K562 (cell line): ENCODE data around the gene TRAF7.

Experiments used
- DIDO1 ChIP-seq: fragments of 450-650 bp; IDR thresholded peaks from 2 replicates; pipeline ENCODE4 v1.6.1; 2016; ENCODE audit warnings: low read depth, missing biosample characterization, missing genetic modification characterization
- ESRRA ChIP-seq: fragments of 450-650 bp; IDR thresholded peaks from 2 replicates; pipeline ENCODE4 v1.6.1; 2014; ENCODE audit warnings: low read depth, mild to moderate bottlenecking, moderate library complexity, borderline replicate concordance
- HBP1 ChIP-seq: fragments of 450-650 bp; formaldehyde crosslinking; IDR thresholded peaks from 2 replicates; pipeline ENCODE4 v1.4.0; 2022; ENCODE audit warnings: missing genetic modification characterization
- HNRNPH1 ChIP-seq: fragments of 200-400 bp; formaldehyde crosslinking; optimal IDR thresholded peaks from 2 replicates; pipeline ENCODE3; 2017; ENCODE audit warnings: low read depth, mild to moderate bottlenecking, low read length, moderate library complexity
- MEF2D ChIP-seq: conservative IDR thresholded peaks from 2 replicates; pipeline ENCODE4 v1.6.1; 2016; ENCODE audit warnings: low read depth, missing genetic modification characterization, missing compliant biosample characterization
- MEIS2 ChIP-seq: fragments of 450-650 bp; IDR thresholded peaks from 2 replicates; pipeline ENCODE4 v1.6.1; 2014; ENCODE audit warnings: mild to moderate bottlenecking; ENCODE audit not compliant: partially characterized antibody
- PHF8 ChIP-seq: fragments of 200-600 bp; sonication (generic); IDR thresholded peaks from 2 replicates; pipeline ENCODE4 v1.6.1; 2012; ENCODE audit warnings: mixed run types, mild to moderate bottlenecking, inconsistent platforms, low read length, moderate library complexity, borderline replicate concordance
- SMARCA4 ChIP-seq: fragments of 450-650 bp; IDR thresholded peaks from 2 replicates; pipeline ENCODE4 v1.6.1; 2016
- ZFX ChIP-seq: sonication (generic); formaldehyde crosslinking; IDR thresholded peaks from 2 replicates; pipeline ENCODE4 v1.8.0; 2022; ENCODE audit warnings: mild to moderate bottlenecking, missing genetic modification reagents, moderate library complexity
- TF ChIP-seq, protein P1 (sequence below): fragments of 450-650 bp; IDR thresholded peaks from 2 replicates; pipeline ENCODE4 v1.6.1; 2017; ENCODE audit warnings: antibody characterized with exemption, mild to moderate bottlenecking
- TF ChIP-seq, protein P2 (sequence below): sonication (generic); formaldehyde crosslinking; IDR thresholded peaks from 2 replicates; pipeline ENCODE4 v1.9.0; 2022; ENCODE audit warnings: mild to moderate bottlenecking, missing genetic modification reagents
- TF ChIP-seq, protein P3 (sequence below), 3 experiments: IDR thresholded peaks in 2 of 3; conservative IDR thresholded peaks in 1 of 3; 2 replicates each; pipeline ENCODE4 v1.5.1; 2011 to 2012; ENCODE audit warnings: low read length in 3 of 3, mild to moderate bottlenecking in 3 of 3, control low read depth in 2 of 3, improper control_type of control experiment in 1 of 3, inconsistent platforms in 1 of 3, low read depth in 1 of 3, mixed read lengths in 1 of 3, moderate library complexity in 1 of 3; ENCODE audit not compliant: insufficient read depth in 2 of 3

DNA sequence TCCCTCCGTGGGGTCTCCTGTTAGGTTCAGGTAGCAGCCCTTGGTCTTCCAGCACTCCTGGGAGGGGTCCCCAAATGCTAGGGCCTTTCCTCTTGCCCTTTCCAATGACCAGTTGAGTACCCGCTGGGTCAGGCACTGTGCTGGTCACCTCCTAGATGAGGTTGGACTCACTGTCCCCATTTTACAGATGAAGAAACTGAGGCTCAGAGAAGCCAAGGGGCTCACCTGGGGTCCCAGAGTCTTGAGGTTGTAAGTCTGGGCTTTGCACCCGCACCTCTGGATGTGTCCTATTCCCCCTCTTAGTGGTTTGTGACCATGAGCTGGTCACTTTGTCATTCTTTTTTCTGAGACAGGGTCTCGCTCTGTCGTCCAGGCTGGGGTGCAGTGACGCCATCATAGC, 42.2 kb downstream of the TRAF7 start:
- no peak for TF ChIP-seq HNRNPH1
- no peak for TF ChIP-seq MEF2D
- TF ChIP-seq, protein P1, sequence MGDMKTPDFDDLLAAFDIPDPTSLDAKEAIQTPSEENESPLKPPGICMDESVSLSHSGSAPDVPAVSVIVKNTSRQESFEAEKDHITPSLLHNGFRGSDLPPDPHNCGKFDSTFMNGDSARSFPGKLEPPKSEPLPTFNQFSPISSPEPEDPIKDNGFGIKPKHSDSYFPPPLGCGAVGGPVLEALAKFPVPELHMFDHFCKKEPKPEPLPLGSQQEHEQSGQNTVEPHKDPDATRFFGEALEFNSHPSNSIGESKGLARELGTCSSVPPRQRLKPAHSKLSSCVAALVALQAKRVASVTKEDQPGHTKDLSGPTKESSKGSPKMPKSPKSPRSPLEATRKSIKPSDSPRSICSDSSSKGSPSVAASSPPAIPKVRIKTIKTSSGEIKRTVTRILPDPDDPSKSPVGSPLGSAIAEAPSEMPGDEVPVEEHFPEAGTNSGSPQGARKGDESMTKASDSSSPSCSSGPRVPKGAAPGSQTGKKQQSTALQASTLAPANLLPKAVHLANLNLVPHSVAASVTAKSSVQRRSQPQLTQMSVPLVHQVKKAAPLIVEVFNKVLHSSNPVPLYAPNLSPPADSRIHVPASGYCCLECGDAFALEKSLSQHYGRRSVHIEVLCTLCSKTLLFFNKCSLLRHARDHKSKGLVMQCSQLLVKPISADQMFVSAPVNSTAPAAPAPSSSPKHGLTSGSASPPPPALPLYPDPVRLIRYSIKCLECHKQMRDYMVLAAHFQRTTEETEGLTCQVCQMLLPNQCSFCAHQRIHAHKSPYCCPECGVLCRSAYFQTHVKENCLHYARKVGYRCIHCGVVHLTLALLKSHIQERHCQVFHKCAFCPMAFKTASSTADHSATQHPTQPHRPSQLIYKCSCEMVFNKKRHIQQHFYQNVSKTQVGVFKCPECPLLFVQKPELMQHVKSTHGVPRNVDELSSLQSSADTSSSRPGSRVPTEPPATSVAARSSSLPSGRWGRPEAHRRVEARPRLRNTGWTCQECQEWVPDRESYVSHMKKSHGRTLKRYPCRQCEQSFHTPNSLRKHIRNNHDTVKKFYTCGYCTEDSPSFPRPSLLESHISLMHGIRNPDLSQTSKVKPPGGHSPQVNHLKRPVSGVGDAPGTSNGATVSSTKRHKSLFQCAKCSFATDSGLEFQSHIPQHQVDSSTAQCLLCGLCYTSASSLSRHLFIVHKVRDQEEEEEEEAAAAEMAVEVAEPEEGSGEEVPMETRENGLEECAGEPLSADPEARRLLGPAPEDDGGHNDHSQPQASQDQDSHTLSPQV, result no peak
- TF ChIP-seq HBP1 (CRISPR knock-in tag), result no peak
- no peak for TF ChIP-seq SMARCA4
- TF ChIP-seq, protein P2, sequence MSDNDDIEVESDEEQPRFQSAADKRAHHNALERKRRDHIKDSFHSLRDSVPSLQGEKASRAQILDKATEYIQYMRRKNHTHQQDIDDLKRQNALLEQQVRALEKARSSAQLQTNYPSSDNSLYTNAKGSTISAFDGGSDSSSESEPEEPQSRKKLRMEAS (CRISPR knock-in tag), result no peak
- no peak for TF ChIP-seq ZFX (CRISPR knock-in tag)
- TF ChIP-seq, protein P3, sequence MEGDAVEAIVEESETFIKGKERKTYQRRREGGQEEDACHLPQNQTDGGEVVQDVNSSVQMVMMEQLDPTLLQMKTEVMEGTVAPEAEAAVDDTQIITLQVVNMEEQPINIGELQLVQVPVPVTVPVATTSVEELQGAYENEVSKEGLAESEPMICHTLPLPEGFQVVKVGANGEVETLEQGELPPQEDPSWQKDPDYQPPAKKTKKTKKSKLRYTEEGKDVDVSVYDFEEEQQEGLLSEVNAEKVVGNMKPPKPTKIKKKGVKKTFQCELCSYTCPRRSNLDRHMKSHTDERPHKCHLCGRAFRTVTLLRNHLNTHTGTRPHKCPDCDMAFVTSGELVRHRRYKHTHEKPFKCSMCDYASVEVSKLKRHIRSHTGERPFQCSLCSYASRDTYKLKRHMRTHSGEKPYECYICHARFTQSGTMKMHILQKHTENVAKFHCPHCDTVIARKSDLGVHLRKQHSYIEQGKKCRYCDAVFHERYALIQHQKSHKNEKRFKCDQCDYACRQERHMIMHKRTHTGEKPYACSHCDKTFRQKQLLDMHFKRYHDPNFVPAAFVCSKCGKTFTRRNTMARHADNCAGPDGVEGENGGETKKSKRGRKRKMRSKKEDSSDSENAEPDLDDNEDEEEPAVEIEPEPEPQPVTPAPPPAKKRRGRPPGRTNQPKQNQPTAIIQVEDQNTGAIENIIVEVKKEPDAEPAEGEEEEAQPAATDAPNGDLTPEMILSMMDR (IDR thresholded peaks at IDR 0.05 in 2 of 3, conservative IDR thresholded peaks at IDR 0.05 in 1 of 3; ENCODE audit: insufficient read depth in 2 of 3, low read depth in 1 of 3, low read length in 3 of 3), result no peak
- TF ChIP-seq ESRRA, result no peak
- TF ChIP-seq DIDO1 (tag), result no peak
- TF ChIP-seq PHF8, result no peak
- TF ChIP-seq MEIS2, result no peak
